ENCODE measurements around the gene MYO18B.
"Not testable (repeated sequence)": the region's sequence is repeated elsewhere in the genome, so short reads cannot be mapped to it uniquely, and the experiment has no call there.

Gene MYO18B

DNA sequence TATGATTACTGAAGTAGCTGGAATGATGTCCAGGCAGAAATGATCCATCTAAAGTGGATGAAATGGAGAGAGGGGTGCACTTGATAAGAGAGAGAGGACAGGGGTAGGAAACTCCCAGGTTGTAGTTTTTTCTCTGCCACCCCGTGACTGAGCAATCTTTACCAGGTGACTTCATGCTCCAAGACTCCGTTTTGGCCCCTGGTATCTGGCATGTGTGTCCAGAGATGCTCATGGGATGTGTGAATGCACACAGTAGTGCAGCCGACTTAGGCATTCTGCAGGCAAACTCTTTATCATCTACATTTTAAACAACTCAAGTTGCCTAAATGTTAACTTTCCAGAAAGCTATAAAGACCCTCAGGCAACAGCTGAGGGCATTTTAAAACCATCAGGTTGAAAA is 238.0 kb downstream of the MYO18B start:
- DNase-seq (ENCODE audit: low read depth, low spot score) = no peak

DNA sequence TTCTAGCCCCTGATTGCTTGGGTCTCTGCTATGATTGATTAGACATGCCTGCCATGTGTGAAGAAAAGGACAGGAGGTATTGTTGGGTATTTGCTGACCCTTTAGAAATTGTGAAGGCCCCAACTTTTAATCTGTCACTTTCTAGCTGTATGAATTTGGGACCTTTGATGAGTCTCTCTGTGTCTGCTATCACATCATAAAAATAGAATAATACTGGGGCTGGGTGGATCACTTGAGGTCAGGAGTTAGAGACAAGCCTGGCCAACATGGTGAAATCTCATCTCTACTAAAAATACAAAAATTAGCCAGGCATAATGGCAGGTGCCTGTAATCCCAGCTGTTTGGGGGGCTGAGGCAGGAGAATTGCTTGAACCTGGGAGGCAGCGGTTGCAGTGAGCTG is 242.9 kb downstream of the MYO18B start:
- DNase-seq (ENCODE audit: low read depth, low spot score) = not testable (repeated sequence)

DNA sequence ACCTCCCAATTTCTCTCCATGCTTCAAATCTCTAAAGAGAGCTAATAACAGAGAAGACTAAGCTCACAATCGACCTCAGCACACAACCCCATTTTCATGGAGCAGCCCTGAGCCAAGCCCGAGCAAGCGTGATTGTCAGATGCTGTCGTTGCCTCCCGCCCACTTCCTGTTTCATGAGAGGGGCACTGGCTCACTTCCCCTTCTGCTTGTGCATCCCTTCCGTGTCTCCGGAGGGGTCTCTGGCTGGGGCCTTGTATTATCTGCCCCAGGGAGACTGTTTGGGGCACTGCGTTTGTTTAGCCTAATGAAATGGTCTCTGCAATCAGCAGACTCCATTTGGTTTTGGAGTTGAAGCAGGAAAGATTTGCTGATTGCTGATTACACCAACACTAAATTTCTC is 246.0 kb downstream of the MYO18B start:
- no peak for DNase-seq (ENCODE audit: low read depth, low spot score)

DNA sequence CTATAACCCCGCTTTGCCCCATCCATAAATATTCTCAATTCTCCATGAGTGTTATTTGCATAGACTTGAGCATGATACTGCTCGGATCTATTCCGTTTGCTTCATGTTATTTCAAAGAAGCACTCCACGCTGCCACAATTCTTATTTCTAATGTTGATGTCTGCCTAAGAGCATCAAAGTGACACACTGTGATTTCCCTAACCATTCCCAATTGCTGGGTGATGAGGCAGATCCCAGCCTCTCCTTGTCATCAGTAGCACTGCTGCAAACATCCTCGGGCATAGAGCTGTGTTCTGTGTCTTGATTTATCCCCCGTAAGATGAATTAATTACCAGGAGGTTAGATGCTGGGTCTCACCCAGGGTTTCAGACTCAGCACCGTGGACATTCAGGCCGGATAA is 249.0 kb downstream of the MYO18B start:
- DNase-seq (ENCODE audit: low read depth, low spot score) = no peak

DNA sequence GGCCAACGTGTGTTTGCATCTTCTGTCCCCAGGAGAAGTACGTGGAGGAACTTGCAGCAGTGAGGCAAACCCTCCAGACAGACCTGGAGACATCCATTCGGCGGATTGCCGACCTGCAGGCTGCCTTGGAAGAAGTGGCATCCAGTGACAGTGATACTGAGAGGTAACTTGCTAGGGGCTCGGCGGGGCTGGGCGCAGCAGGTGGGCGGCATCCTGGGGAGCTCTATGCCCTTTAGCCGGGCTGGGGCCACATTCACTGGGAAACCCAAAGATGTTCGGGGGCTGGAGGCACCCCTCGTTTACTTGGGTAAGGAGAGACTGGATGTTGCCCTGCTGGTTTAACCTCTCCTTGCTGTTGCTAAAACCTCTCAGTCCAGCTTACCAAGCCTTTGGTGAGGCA is 250.3 kb downstream of the MYO18B start:
- DNase-seq (ENCODE audit: low read depth, low spot score) = no peak

DNA sequence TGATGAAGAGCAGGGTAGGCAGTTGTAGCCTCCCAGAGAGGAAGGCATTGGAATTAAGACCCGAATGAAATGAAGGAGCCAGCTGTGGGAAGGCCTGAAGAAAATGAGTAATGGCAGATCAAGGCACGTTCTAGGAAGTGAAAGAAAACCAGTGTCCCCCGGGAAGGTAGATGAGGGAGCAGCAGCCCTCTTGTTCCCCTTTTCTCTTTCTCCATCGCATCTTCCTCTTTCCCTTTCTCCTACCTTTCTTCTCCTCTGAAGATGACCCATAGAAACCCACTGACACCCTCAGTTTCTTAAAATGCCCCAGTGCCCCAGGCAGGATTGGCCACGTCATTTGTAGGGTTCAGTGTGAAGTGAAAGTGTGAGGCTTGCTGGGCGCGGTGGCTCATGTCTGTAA is 254.7 kb downstream of the MYO18B start:
- DNase-seq (ENCODE audit: low read depth, low spot score) = no peak

DNA sequence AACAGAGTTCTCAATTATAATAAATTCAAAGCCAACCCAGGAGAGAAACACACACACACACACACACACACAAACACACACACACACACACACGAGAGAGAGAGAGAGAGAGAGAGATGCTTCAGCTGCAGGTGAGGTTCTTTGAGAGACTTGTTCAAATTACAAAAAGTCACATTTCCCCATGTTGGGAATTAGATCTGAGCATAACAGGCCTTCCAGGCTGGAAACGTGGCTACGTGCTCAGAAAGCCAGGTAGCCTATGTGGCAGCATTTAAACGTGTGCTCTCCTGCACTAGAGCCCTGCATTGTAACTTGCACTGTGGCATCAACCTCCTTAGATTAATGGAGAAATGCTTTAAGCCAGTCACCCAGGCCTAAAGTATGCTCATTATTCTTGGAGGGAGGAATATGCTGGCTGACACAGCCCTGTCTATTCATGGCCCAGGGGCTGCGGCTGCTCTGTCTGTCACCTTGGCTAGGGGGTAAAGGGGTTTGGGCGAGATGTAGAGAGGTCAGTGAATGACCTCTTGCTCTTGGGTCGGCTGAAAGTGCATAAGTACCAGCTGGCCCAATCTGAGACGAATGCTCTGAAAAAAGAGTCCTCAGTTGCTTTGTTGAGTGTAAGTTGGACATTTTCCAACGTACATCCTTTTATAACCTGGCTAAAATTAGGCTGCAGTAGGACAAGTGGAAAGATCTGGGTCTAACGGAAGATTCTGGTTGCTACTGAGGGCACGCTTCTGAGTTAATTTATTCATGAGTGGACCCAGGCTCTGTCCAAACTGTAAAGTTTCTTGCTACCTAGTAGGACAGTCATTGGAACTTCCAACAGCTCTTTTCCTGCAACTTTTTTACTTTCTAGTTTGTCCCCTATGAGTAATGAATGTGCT is 256.1 kb downstream of the MYO18B start:
- DNase-seq (ENCODE audit: low read depth, low spot score) = no peak

DNA sequence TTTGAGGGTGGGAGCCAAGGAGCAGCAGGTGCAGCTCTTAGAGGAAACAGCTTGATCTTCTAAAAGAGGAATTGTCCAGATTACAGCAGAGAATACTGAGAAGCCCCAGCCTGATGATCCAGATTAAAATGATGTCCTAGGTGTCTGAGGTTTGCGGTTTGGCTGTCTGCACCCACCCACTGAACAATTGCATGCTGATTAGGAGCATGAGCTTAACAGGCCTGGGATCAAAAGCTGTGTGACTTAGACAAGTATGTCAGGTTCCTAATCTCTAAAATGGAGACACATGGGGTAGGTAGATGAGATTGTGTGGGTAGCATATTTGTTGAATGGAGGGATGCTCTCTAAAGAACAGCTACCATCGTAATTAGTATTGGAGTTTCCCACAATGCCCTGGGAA is 260.5 kb downstream of the MYO18B start:
- DNase-seq (ENCODE audit: low read depth, low spot score) = no peak

DNA sequence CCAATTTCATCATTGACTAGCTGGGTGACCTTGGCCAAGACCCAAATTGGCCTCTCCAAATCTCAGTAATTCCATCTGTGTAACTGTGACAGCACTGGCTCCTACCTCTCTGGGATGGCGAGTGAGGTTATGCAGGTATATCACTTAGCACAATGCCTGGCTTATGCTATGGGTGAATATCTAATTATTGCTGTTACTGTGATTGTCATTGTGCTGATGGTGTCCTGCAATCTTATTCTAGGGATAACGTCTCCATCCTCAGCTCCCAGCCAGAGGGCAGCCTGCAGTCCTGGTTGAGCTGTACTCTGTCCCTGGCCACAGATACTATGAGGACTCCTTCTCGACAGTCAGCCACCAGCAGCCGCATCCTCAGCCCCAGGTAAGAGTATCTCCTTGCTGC is 262.5 kb downstream of the MYO18B start:
- no peak for DNase-seq (ENCODE audit: low read depth, low spot score)

DNA sequence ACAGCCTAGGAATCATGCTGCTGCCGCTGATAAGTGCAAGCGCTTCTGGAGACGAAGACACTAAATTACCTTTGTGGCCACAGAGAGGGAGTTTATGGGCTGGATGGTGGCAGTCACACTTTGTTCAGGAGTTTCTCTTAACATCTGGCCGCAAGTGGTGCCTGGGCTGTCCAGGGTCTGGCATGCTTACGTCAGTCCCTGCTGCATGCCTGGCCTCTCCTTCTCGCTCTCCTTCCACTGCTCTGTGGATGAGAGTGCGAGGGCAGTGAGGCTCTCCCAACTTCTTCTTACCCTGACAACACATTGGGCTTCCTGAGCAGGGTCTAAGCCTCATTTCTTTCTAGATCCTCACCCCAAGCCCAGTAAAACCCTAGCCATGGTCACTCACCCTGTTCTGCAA is 266.6 kb downstream of the MYO18B start:
- DNase-seq (ENCODE audit: low read depth, low spot score) = no peak

DNA sequence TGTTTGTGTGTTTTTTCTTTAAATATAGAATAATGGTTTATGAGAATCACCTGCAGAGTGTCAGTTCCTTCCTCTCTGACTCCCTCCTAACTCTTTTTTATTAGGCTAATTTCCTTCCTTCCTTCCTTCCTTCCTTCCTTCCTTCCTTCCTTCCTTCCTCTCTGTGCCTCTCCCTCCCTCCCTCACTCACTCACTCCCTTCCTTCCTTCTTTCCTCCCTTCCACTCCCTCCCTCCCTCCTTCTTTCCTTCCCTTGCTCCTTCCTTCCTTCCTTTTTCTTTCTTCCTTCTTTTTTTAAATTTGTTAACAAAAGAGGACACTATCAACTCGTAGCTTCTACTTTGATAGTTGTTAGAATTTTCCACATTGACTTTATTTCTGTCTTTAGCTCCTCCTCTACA is 274.9 kb downstream of the MYO18B start:
- DNase-seq (ENCODE audit: low read depth, low spot score) = no peak

DNA sequence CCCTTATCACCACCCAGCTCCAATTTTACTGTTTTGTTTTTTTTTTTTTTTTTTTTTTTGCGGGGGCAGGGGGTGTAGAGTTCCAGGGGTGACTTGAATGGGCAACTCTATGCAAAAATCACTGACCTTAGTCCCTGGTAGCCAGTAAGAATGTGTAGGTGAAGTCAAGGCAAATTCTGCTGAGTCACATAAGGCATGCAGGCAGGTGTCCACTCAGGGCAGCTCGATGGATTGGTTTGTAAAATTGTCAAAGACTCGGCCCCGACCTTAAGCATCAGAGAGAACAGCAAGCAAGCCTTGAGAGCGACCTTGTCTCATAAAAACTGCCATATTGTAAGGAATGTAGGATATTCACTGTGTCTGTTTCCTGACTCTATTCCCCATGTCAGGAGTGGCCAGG is 275.9 kb downstream of the MYO18B start:
- no peak for DNase-seq (ENCODE audit: low read depth, low spot score)

DNA sequence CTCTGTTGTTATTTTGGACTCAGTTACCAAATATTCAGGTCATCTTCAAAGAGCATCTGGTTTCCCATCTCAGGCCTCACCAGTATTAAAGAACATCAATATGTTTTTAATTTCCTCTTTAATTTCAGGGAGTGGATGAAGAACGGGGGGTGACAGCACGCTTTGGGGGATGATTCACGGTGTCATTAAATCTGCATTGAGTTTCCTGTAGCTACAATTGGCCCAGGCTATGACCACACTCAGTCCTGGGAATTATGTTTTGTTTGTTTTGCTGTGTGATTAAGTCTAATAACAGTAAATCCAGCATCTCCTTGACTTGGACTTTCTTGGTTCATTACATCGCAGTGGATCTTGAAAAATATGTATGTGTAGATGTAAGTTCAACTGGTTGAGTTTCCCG is 277.6 kb downstream of the MYO18B start:
- no peak for DNase-seq (ENCODE audit: low read depth, low spot score)

DNA sequence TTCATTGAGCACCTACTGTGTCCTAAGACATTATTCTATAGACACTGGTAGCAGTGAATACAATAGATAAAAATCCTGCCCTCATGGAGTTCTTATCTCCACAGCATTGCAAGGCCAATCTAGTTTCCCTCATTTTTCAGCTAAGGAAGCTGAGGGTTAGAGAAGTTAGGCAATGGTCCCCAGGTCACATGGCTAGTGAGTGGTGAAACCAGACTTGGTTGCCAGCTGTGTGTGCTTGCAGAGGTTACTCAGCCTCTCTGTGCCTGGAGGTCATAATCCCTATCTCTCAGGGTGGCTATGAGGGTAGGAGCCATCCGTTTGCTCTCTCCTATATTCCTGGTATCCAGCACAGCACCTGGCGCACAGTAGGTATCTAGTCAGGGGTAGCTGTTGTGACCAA is 279.5 kb downstream of the MYO18B start:
- DNase-seq (ENCODE audit: low read depth, low spot score) = no peak

DNA sequence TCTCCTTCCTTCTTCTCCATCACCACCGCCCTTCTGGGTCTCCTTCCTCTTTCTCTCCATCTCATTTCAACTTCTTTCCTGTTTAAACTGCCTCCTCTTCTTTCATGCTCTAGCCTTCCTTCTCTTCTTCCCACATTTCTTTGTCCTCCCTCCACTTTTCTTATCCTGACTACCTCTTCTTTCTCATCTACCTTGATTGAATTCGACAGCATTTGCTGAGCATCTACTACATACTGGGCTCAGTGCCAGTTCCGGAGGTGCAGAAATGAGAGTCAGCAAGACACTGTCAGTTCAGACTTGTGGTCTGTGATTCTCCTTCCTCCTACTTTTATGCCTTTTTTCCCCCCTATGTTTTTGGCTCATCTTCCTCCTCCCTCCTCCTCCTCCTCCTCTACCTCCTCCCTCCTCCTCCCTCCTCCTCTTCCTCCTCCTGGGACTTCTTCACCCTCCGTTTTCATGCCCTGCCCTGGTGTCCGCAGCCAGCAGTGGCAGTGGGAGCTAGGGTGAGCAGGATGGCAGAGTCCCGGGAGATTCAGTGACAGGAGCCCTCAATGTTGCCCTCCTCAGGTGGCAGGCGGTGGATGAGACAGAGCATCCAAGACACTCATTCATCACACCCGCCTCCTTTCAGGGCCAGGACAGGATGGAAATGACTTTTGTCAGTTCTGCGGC is 281.3 kb downstream of the MYO18B start:
- DNase-seq (ENCODE audit: low read depth, low spot score) = no peak

DNA sequence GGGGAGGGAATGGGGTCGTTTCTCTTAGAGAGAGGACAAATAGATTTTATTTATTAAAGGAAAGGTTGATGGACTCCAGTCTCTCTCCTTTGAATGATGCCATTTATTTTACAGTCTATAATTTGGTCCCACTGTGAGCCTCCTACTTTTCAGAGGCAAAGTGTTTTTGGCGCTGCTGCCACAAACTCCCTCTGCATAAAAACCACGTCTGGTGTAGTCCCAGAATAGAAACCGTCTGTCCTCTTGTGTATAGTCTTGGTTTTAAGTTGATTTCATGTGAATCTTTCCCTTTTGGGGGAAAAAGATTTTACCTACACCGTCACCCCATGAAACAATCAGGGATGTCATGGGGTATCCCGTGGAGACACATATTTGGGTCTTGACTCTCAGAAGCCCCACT is 283.6 kb downstream of the MYO18B start:
- no peak for DNase-seq (ENCODE audit: low read depth, low spot score)

DNA sequence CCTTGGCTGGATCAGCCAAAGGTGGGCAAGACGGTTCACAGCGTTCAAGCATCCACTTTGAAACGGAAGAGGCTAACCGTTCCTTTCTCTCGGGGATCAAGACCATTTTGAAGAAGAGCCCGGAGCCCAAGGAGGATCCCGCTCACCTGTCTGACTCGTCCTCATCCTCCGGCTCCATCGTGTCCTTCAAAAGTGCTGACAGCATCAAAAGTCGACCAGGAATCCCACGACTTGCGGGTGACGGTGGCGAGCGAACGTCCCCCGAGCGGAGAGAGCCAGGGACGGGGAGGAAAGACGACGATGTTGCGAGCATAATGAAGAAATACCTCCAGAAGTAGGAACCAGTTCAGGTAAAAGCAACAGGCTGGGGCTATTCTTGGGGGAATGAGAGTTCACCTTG is 285.4 kb downstream of the MYO18B start:
- no peak for DNase-seq (ENCODE audit: low read depth, low spot score)

DNA sequence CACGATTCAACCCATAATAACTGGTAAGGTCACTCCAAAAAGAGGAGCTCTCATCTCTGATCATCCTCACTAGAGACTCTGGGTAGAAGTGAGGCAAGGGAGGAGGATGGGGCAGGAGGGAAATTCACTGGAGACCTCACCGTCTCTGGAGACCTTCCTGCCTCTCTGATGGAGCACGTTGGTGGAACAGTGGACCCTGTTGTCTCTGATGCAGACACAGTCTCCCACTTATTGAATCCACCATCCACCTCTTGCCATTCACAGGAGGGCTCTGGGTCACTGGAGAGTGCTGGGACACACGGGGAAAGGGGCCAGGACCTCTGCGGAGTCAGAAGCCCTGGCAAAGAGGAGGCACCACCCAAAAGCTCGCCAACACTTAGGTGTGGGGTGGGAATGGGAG is 289.7 kb downstream of the MYO18B start:
- no peak for DNase-seq (ENCODE audit: low read depth, low spot score)

DNA sequence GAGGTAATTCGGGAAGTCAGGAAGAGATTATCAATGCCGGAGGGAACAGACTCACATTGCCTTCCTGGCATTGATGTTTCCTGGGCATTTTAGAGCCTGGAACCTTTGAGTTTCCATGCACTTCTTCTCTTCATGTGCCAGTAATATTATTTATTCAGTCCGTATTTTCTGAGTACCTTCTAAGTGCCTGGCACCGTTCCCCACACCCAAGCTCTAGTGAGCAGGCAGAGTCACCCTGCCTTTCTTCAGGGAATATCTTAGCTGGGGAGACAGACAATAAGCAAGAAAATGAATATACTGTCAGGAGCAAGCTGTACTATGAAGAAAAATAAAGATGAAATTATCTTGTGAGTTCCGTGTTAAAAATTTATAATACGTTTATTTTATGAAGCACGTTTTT is 291.1 kb downstream of the MYO18B start:
- DNase-seq (ENCODE audit: low read depth, low spot score) = no peak

DNA sequence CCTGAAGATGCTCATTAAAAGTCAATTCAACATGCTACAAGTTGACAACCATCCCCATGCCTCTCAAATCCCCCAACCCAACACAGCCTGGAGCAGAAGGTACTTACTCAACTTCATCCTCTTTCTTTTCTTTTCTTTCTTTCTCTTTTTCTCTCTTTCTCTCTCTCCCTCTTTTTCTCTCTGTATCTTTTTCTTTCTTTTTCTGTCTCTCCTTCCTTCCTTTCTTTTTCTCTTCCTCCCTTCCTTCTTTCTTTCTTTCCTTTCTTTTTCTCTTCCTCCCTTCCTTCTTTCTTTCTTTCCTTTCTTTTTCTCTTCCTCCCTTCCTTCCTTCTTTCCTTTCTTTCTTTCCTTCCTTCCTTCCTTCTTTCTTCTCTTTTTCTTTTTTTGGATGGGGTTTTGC is 291.6 kb downstream of the MYO18B start:
- DNase-seq (ENCODE audit: low read depth, low spot score) = no peak

DNA sequence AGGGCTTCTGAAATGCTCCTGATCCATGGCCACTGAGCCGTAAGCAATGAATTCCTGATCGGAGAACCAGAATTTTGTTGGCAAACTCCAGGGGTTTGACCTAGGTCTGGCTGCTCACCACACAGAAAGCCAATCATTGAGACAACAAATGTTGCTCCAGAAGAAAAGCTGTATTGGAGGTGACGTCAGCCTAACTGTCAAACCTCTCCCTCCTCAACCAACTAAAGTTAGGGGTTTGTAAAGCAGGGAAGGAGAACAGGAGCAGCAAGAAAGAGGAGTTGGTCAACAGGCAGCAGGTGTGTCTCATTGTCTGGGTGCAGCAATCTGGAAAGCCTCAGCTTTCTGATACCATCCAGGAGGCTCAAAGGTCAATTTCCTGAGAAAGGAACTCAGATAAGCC is 293.5 kb downstream of the MYO18B start:
- no peak for DNase-seq (ENCODE audit: low read depth, low spot score)

DNA sequence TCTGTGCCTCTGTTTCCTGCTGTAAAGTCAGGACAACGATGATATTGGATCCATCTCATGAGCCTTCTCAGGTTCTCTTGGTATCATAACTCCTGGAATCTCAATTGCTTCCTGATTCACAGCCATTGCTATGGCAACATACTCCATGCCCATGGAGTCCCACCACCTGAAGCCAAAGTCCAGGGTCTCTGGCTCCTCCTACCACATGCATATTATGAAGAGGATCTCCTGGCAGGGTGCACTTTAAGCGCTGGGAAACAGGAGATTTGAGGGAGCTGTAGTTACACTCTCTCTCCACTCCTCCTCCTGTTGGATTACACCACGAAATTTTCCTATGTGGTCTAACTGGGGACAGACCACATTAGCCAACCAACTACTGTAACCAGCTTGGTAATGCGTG is 296.4 kb downstream of the MYO18B start:
- DNase-seq (ENCODE audit: low read depth, low spot score) = no peak

DNA sequence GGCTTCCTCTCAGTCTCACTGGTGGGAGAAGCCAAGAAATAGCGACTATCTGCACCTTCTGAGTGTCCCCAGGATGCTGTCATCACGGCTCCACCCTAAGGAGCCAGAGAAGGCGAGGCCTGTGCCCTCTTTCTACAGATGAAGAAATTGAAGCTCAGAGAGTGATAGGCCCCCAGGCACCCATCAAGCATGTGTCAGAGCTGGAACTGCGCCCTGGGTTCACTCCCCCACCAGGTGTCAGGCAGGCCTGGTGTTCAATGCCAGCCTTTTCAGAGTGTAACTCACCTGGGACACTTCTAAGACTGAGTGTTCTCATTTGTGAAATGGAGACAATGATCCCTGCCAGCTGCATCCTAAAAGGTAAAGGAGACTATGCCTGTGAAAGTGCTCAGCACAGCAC is 299.9 kb downstream of the MYO18B start:
- DNase-seq (ENCODE audit: low read depth, low spot score) = no peak
